Skeletal muscle cell (primary cell): ENCODE results near the gene MRPS27.

Experiments used
- DNase-seq: peaks from one replicate; pipeline ENCODE4 v3.0.0-alpha.2; 2010; ENCODE audit warnings: low read depth
- H3K4me3 ChIP-seq: 2 replicates; pipeline ENCODE4 v1.5.1; 2011; ENCODE audit warnings: low read depth, mild to moderate bottlenecking, control low read depth, low read length, moderate library complexity

The MRPS27 gene

GRCh38 chr5:72268753-72269410 is 51.2 kb downstream of the MRPS27 start:
- no peak overlapping the region for H3K4me3 ChIP-seq
- DNase-seq, result no peak

GRCh38 chr5:72268260-72268659 is 51.8 kb downstream of the MRPS27 start:
- no peak overlapping the region for H3K4me3 ChIP-seq
- no peak for DNase-seq

- no peak for DNase-seq
- no peak overlapping the region for H3K4me3 ChIP-seq
Measured at GRCh38 chr5:72267685-72268084, 52.4 kb downstream of the MRPS27 start.

GRCh38 chr5:72266862-72267261 is 53.2 kb downstream of the MRPS27 start:
- no peak overlapping the region for H3K4me3 ChIP-seq
- DNase-seq, result no peak

GRCh38 chr5:72265032-72265877 is 54.8 kb downstream of the MRPS27 start:
- no peak for DNase-seq
- H3K4me3 ChIP-seq, result no peak overlapping the region

- no peak for DNase-seq
Measured at GRCh38 chr5:72256536-72256935, 63.5 kb downstream of the MRPS27 start.

GRCh38 chr5:72255670-72256069 is 64.4 kb downstream of the MRPS27 start:
- no peak overlapping the region for H3K4me3 ChIP-seq
- DNase-seq, result no peak

More at GRCh38 chr5:72256536-72256935, 63.5 kb downstream of the MRPS27 start:
- H3K4me3 ChIP-seq, result no peak overlapping the region

GRCh38 chr5:72255237-72255636 is 64.8 kb downstream of the MRPS27 start:
- DNase-seq, result no peak
- H3K4me3 ChIP-seq, result no peak overlapping the region

GRCh38 chr5:72252574-72253155 is 67.4 kb downstream of the MRPS27 start:
- DNase-seq, result no peak
- H3K4me3 ChIP-seq, result no peak overlapping the region

GRCh38 chr5:72252008-72252407 is 68.0 kb downstream of the MRPS27 start:
- DNase-seq, result no peak
- no peak overlapping the region for H3K4me3 ChIP-seq

GRCh38 chr5:72251386-72251785 is 68.7 kb downstream of the MRPS27 start:
- DNase-seq, result no peak
- no peak overlapping the region for H3K4me3 ChIP-seq

- H3K4me3 ChIP-seq, result no peak overlapping the region
- peak; percentile 84 for DNase-seq
Measured at GRCh38 chr5:72248410-72248981, 71.5 kb downstream of the MRPS27 start.

- DNase-seq, result no peak
- H3K4me3 ChIP-seq, result no peak overlapping the region
Measured at GRCh38 chr5:72246954-72247442, 73.0 kb downstream of the MRPS27 start.

GRCh38 chr5:72245951-72246532 is 74.0 kb downstream of the MRPS27 start:
- no peak overlapping the region for H3K4me3 ChIP-seq
- no peak for DNase-seq

- no peak overlapping the region for H3K4me3 ChIP-seq
- DNase-seq, result no peak
Measured at GRCh38 chr5:72245546-72245945, 74.5 kb downstream of the MRPS27 start.

GRCh38 chr5:72244862-72245371 is 75.1 kb downstream of the MRPS27 start:
- DNase-seq, result no peak
- no peak overlapping the region for H3K4me3 ChIP-seq

- no peak for DNase-seq
- H3K4me3 ChIP-seq, result no peak overlapping the region
Measured at GRCh38 chr5:72243706-72244105, 76.3 kb downstream of the MRPS27 start.

GRCh38 chr5:72242796-72243475 is 77.1 kb downstream of the MRPS27 start:
- H3K4me3 ChIP-seq, result no peak overlapping the region
- no peak for DNase-seq
